SK-N-SH treated with all-trans-retinoic acid at 6 μM for 48 hours (cell line): ENCODE results near the gene TM9SF3.

Source experiments
- ATAC-seq: fragments of 200-7000 bp; cut with Tn5 transposase; 3 replicates; pipeline ENCODE4 v1.9.1; 2020; ENCODE audit warnings: mild to moderate bottlenecking, moderate library complexity
- ARNTL ChIP-seq: fragments of 450-650 bp; formaldehyde crosslinking; IDR thresholded peaks from 2 replicates; pipeline ENCODE4 v1.5.0; 2020; ENCODE audit warnings: low read depth, mild to moderate bottlenecking, moderate library complexity, borderline replicate concordance
- BACH2 ChIP-seq: fragments of 250-450 bp; sonication (Bioruptor Pico); IDR thresholded peaks from 2 replicates; pipeline ENCODE4 v1.9.0; 2021; ENCODE audit warnings: mild to moderate bottlenecking, borderline replicate concordance
- CREB5 ChIP-seq: fragments of 250-450 bp; sonication (Bioruptor Pico); IDR thresholded peaks from 2 replicates; pipeline ENCODE4 v1.5.1; 2020; ENCODE audit warnings: low read depth, mild to moderate bottlenecking, moderate library complexity
- CSDC2 ChIP-seq: fragments of 250-450 bp; sonication (Bioruptor Pico); IDR thresholded peaks from 2 replicates; pipeline ENCODE4 v1.5.0; 2020; ENCODE audit warnings: mild to moderate bottlenecking, moderate library complexity
- CSRNP3 ChIP-seq: fragments of 250-450 bp; sonication (Bioruptor Pico); IDR thresholded peaks from 2 replicates; pipeline ENCODE4 v1.5.1; 2021; ENCODE audit warnings: mild to moderate bottlenecking, moderate library complexity
- ESRRG ChIP-seq: fragments of 250-450 bp; sonication (Bioruptor Pico); IDR thresholded peaks from 2 replicates; pipeline ENCODE4 v1.6.1; 2021; ENCODE audit warnings: mild to moderate bottlenecking
- GLIS3 ChIP-seq: fragments of 250-450 bp; sonication (Bioruptor Pico); IDR thresholded peaks from 2 replicates; pipeline ENCODE4 v1.5.0; 2020; ENCODE audit warnings: mild to moderate bottlenecking, moderate library complexity
- ISL1 ChIP-seq: fragments of 250-450 bp; sonication (Bioruptor Pico); IDR thresholded peaks from 2 replicates; pipeline ENCODE4 v2.1.2; 2022; ENCODE audit warnings: mild to moderate bottlenecking, moderate library complexity
- OSR1 ChIP-seq: fragments of 250-450 bp; sonication (Bioruptor Pico); IDR thresholded peaks from 2 replicates; pipeline ENCODE4 v1.8.0; 2022; ENCODE audit warnings: moderate library complexity, mild to moderate bottlenecking, inconsistent platforms
- PATZ1 ChIP-seq: fragments of 250-450 bp; sonication (Bioruptor Pico); IDR thresholded peaks from 2 replicates; pipeline ENCODE4 v1.8.0; 2020; ENCODE audit warnings: mild to moderate bottlenecking, moderate library complexity, borderline replicate concordance
- POU6F1 ChIP-seq: fragments of 250-450 bp; sonication (Bioruptor Pico); IDR thresholded peaks from 2 replicates; pipeline ENCODE4 v1.8.0; 2021; ENCODE audit warnings: low read depth, mild to moderate bottlenecking, moderate library complexity, borderline replicate concordance
- PPARA ChIP-seq: fragments of 250-450 bp; sonication (Bioruptor Pico); IDR thresholded peaks from 2 replicates; pipeline ENCODE4 v1.5.0; 2020; ENCODE audit warnings: mild to moderate bottlenecking, borderline replicate concordance
- RARB ChIP-seq: fragments of 250-450 bp; sonication (Bioruptor Pico); IDR thresholded peaks from 2 replicates; pipeline ENCODE4 v1.8.0; 2021; ENCODE audit warnings: mild to moderate bottlenecking, moderate library complexity
- SNAI2 ChIP-seq: fragments of 250-450 bp; sonication (Bioruptor Pico); IDR thresholded peaks from 2 replicates; pipeline ENCODE4 v1.5.0; 2020; ENCODE audit warnings: mild to moderate bottlenecking, moderate library complexity
- TCF4 ChIP-seq: fragments of 250-450 bp; sonication (Bioruptor Pico); IDR thresholded peaks from 2 replicates; pipeline ENCODE4 v1.8.0; 2021; ENCODE audit warnings: mild to moderate bottlenecking, moderate library complexity, borderline replicate concordance
- TOX ChIP-seq: fragments of 250-450 bp; sonication (Bioruptor Pico); IDR thresholded peaks from 2 replicates; pipeline ENCODE4 v1.8.0; 2021; ENCODE audit warnings: mild to moderate bottlenecking, moderate library complexity, borderline replicate concordance
- ZC3H10 ChIP-seq: fragments of 250-450 bp; sonication (Bioruptor Pico); IDR thresholded peaks from 2 replicates; pipeline ENCODE4 v1.5.1; 2021; ENCODE audit warnings: mild to moderate bottlenecking, moderate library complexity
- ZFP3 ChIP-seq: fragments of 250-450 bp; sonication (Bioruptor Pico); IDR thresholded peaks from 2 replicates; pipeline ENCODE4 v1.5.0; 2020; ENCODE audit warnings: mild to moderate bottlenecking, moderate library complexity
- ZFP30 ChIP-seq: fragments of 450-650 bp; formaldehyde crosslinking; IDR thresholded peaks from 2 replicates; pipeline ENCODE4 v1.5.0; 2022; ENCODE audit warnings: mild to moderate bottlenecking, moderate library complexity
- ZNF565 ChIP-seq: fragments of 450-650 bp; formaldehyde crosslinking; conservative IDR thresholded peaks from 2 replicates; pipeline ENCODE4 v1.5.0; 2020; ENCODE audit warnings: low read depth, mild to moderate bottlenecking, moderate library complexity
- ZNF70 ChIP-seq: fragments of 450-650 bp; formaldehyde crosslinking; IDR thresholded peaks from 2 replicates; pipeline ENCODE4 v1.5.0; 2020; ENCODE audit warnings: mild to moderate bottlenecking, moderate library complexity
- ZNF8 ChIP-seq: fragments of 450-650 bp; formaldehyde crosslinking; IDR thresholded peaks from 2 replicates; pipeline ENCODE4 v1.5.0; 2020; ENCODE audit warnings: mild to moderate bottlenecking, moderate library complexity

The TM9SF3 gene

GRCh38 chr10:96613576-96613975, 26.8 kb upstream of the TM9SF3 start:
- TF ChIP-seq RARB (CRISPR knock-in tag): no peak
- TF ChIP-seq ZNF70: no peak
- TF ChIP-seq ARNTL (CRISPR knock-in tag): no peak
- TF ChIP-seq CSDC2 (CRISPR knock-in tag): no peak
- no peak for TF ChIP-seq ZFP30
- TF ChIP-seq ZFP3 (CRISPR knock-in tag): no peak
- no peak for TF ChIP-seq CREB5
- TF ChIP-seq ZNF565 (CRISPR knock-in tag): no peak
- TF ChIP-seq CSRNP3 (CRISPR knock-in tag): no peak
- no peak for TF ChIP-seq SNAI2 (CRISPR knock-in tag)
- no peak for TF ChIP-seq TCF4 (CRISPR knock-in tag)
- TF ChIP-seq ISL1 (CRISPR knock-in tag): no peak
- TF ChIP-seq PATZ1: no peak
- TF ChIP-seq PPARA (CRISPR knock-in tag): no peak
- ATAC-seq: no peak

- TF ChIP-seq BACH2 (CRISPR knock-in tag): no peak
- TF ChIP-seq POU6F1: no peak
- TF ChIP-seq GLIS3 (CRISPR knock-in tag): no peak
- TF ChIP-seq ZNF8 (CRISPR knock-in tag): no peak
- no peak for TF ChIP-seq ZFP30
- TF ChIP-seq ARNTL (CRISPR knock-in tag): no peak
- no peak for TF ChIP-seq PPARA (CRISPR knock-in tag)
- no peak for TF ChIP-seq RARB (CRISPR knock-in tag)
- no peak for TF ChIP-seq SNAI2 (CRISPR knock-in tag)
- no peak for TF ChIP-seq ZC3H10 (CRISPR knock-in tag)
- no peak for TF ChIP-seq CSDC2 (CRISPR knock-in tag)
- no peak for TF ChIP-seq TOX
- no peak for TF ChIP-seq OSR1 (CRISPR knock-in tag)
- no peak for TF ChIP-seq CREB5
- TF ChIP-seq ZNF565 (CRISPR knock-in tag): no peak
- TF ChIP-seq ESRRG (CRISPR knock-in tag): no peak
- TF ChIP-seq ZFP3 (CRISPR knock-in tag): no peak
- no peak for TF ChIP-seq ZNF70
- no peak for TF ChIP-seq TCF4 (CRISPR knock-in tag)
- no peak for ATAC-seq
These were observed 25.4 kb upstream of the TM9SF3 start for GRCh38 chr10:96612055-96612830.

- no peak for ATAC-seq
- TF ChIP-seq TCF4 (CRISPR knock-in tag) (no peak), POU6F1 (no peak)
These were observed 24.0 kb upstream of the TM9SF3 start for GRCh38 chr10:96610817-96611216.
